HG02943 (cell line): ENCODE results near the gene MYH6.
"Not testable (repeated sequence)": the region's sequence is repeated elsewhere in the genome, so short reads cannot be mapped to it uniquely, and the experiment has no call there.

Experiments
- ATAC-seq: cut with Tn5 transposase; IDR thresholded peaks from one replicate; pipeline ENCODE4 v1.9.1; 2021; ENCODE audit warnings: mild to moderate bottlenecking, low read depth, moderate library complexity; ENCODE audit not compliant: unreplicated experiment

MYH6 gene

GRCh38 chr14:23399591-23399990 is 8.5 kb downstream of the MYH6 start:
- no peak for ATAC-seq

- ATAC-seq = no peak
These were observed 8.9 kb downstream of the MYH6 start for GRCh38 chr14:23399136-23399535.

GRCh38 chr14:23398348-23398747 is 9.7 kb downstream of the MYH6 start:
- ATAC-seq = no peak

GRCh38 chr14:23396781-23397407 is 11.2 kb downstream of the MYH6 start:
- no peak for ATAC-seq

- no peak for ATAC-seq
These were observed 11.9 kb downstream of the MYH6 start for GRCh38 chr14:23396126-23396525.

GRCh38 chr14:23392613-23393012 is 15.5 kb downstream of the MYH6 start:
- no peak for ATAC-seq

- ATAC-seq = not testable (repeated sequence)
These were observed 18.2 kb downstream of the MYH6 start for GRCh38 chr14:23389871-23390270.

GRCh38 chr14:23389396-23389795 is 18.7 kb downstream of the MYH6 start:
- ATAC-seq = no peak

GRCh38 chr14:23388996-23389395 is 19.1 kb downstream of the MYH6 start:
- ATAC-seq = no peak

- no peak for ATAC-seq
These were observed 19.9 kb downstream of the MYH6 start for GRCh38 chr14:23387916-23388882.

GRCh38 chr14:23386999-23387398 is 21.1 kb downstream of the MYH6 start:
- no peak for ATAC-seq

- ATAC-seq = not testable (repeated sequence)
These were observed 21.8 kb downstream of the MYH6 start for GRCh38 chr14:23386266-23386657.

- no peak for ATAC-seq
These were observed 22.3 kb downstream of the MYH6 start for GRCh38 chr14:23385642-23386265.

- ATAC-seq = no peak
These were observed 22.8 kb downstream of the MYH6 start for GRCh38 chr14:23385244-23385641.

GRCh38 chr14:23384364-23385080 is 23.6 kb downstream of the MYH6 start:
- ATAC-seq = no peak

- no peak for ATAC-seq
These were observed 25.2 kb downstream of the MYH6 start for GRCh38 chr14:23382731-23383440.

- ATAC-seq = no peak
These were observed 25.8 kb downstream of the MYH6 start for GRCh38 chr14:23382276-23382675.

- ATAC-seq = no peak
These were observed 26.2 kb downstream of the MYH6 start for GRCh38 chr14:23381871-23382270.

GRCh38 chr14:23380976-23381375 is 27.1 kb downstream of the MYH6 start:
- no peak for ATAC-seq
